Tibial artery (tissue), 4 donors: Measurements from ENCODE around the gene MCF2L2.
A peak's percentile ranks its signal among the peaks of the same experiment; 100 is the strongest.

Experiments
- DNase-seq, 2 donors: peaks; one replicate each; pipeline ENCODE4 v3.0.0-alpha.2; 2019
- H3K27ac ChIP-seq, 2 donors: fragments of 200-600 bp; sonication (generic) in 1 of 2; 1 replicate in 1 of 2; 2 replicates in 1 of 2; pipeline ENCODE4 v1.5.1; 2018 to 2019; ENCODE audit warnings: mild to moderate bottlenecking in 1 of 2
- H3K27me3 ChIP-seq, 2 donors: fragments of 200-600 bp; sonication (generic) in 1 of 2; one replicate each; pipeline versions ENCODE4 v1.5.1 to v1.6.0; 2016 to 2019
- H3K36me3 ChIP-seq, 3 donors: fragments of 200-600 bp; sonication (generic) in 2 of 3; one replicate each; pipeline ENCODE4 v1.5.1; 2016 to 2019; ENCODE audit warnings: mild to moderate bottlenecking in 2 of 3
- H3K4me1 ChIP-seq, 4 donors: fragments of 200-600 bp; sonication (generic) in 2 of 4; 1 replicate in 3 of 4; 2 replicates in 1 of 4; pipeline ENCODE4 v1.5.1; 2016 to 2019
- H3K4me3 ChIP-seq, 2 donors: fragments of 200-600 bp; sonication (generic) in 1 of 2; 1 replicate in 1 of 2; 2 replicates in 1 of 2; pipeline ENCODE4 v1.5.1; 2018 to 2019; ENCODE audit warnings: mild to moderate bottlenecking in 2 of 2
- H3K9me3 ChIP-seq, 3 donors: fragments of 200-600 bp; sonication (generic) in 1 of 3; one replicate each; pipeline ENCODE4 v1.5.1; 2016 to 2019
- intact Hi-C: fragments of 100-400 bp; cut with DNase I; formaldehyde crosslinking; loops from one replicate; pipeline ENCODE4 v1.15.0; 2023; ENCODE audit warnings: low total_unique reads
- TF ChIP-seq, protein P1 (sequence below), 2 experiments: fragments of 200-600 bp in 1 of 2; fragments of 450-650 bp in 1 of 2; IDR thresholded peaks; one replicate each; pipeline ENCODE4 v1.5.1; 2017 to 2019; ENCODE audit warnings: antibody characterized with exemption in 2 of 2, mild to moderate bottlenecking in 1 of 2, moderate library complexity in 1 of 2

MCF2L2 gene

DNA sequence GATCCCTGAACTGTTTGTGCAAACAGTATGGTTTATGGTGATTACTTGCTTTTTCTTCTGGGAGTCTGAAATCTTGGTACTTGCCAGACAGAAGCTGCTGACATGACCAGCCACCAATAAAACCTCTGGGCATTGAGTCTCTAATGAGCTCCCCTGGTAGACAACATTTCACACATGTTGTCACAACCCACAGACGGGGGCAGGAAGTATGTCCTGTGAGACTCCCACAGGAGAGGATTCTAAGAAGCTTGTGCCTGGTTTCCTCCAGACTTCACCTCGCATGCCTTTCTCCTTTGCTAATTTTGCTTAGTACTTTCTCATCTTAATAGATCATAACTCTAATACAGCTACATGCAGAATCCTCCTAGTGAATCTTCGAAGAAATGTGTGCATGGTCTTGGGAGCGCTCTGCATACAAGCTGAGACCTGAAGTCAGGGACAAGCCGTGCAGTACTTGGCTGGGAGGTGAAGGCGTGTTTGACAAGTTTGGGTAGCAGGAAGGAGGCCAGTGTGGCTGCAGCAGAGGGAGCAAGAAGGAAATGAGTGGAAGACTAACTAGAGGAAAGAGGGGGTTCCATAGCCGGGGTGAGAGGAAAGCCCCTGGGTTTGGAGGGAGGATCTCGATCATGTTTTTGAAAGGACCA lies 126.4 kb downstream of the MCF2L2 start:
- intact Hi-C loops, result no loop called here
- TF ChIP-seq, protein P1, sequence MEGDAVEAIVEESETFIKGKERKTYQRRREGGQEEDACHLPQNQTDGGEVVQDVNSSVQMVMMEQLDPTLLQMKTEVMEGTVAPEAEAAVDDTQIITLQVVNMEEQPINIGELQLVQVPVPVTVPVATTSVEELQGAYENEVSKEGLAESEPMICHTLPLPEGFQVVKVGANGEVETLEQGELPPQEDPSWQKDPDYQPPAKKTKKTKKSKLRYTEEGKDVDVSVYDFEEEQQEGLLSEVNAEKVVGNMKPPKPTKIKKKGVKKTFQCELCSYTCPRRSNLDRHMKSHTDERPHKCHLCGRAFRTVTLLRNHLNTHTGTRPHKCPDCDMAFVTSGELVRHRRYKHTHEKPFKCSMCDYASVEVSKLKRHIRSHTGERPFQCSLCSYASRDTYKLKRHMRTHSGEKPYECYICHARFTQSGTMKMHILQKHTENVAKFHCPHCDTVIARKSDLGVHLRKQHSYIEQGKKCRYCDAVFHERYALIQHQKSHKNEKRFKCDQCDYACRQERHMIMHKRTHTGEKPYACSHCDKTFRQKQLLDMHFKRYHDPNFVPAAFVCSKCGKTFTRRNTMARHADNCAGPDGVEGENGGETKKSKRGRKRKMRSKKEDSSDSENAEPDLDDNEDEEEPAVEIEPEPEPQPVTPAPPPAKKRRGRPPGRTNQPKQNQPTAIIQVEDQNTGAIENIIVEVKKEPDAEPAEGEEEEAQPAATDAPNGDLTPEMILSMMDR (IDR thresholded peaks at IDR 0.05), result no peak
- no peak overlapping the region for H3K4me3 ChIP-seq
- no peak for DNase-seq
- no peaks in the 10 kb centered on the region for H3K4me1 ChIP-seq
- no peaks in the 10 kb centered on the region for H3K27me3 ChIP-seq
- H3K36me3 ChIP-seq, result no peaks in the 10 kb centered on the region
- H3K27ac ChIP-seq, result no peak overlapping the region
- H3K9me3 ChIP-seq, result no peaks in the 10 kb centered on the region

DNA sequence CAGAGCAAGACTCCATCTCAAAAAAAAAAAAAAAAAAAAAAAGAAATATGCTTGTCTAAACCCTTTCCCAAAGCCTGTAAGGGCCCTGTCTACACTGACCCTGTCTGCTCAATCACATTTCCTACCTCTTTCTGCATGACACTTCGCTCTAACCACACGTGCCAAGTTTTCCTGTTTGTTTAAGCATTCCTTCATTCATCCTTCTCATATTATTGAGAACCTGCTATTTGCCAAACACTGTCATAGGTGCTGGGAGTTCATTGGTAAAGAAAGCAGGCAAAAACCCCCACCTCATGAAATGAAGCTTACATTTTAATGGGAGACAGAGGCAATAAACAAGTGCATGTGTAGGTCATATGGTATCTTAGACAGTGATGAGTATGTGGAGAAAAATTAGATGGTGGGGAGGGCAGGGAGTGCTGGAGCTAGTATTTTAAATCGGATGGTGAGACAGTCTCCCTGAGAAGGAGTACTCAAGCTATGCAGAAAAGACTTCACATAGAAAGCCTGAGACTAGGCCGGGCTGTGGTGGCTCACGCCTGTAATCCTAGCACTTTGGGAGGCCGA lies 127.3 kb downstream of the MCF2L2 start:
- intact Hi-C loops, result no loop called here
- H3K9me3 ChIP-seq, result no peaks in the 10 kb centered on the region

GRCh38 chr3:183299976-183300375 lies 128.4 kb downstream of the MCF2L2 start:
- intact Hi-C loops, result no loop called here
- no peaks in the 10 kb centered on the region for H3K36me3 ChIP-seq
- H3K4me1 ChIP-seq, result no peaks in the 10 kb centered on the region
- TF ChIP-seq, protein P1 (IDR thresholded peaks at IDR 0.05), result no peak
- no peak overlapping the region for H3K4me3 ChIP-seq
- H3K27me3 ChIP-seq, result no peaks in the 10 kb centered on the region
- no peak for DNase-seq
- H3K9me3 ChIP-seq, result no peaks in the 10 kb centered on the region
- no peak overlapping the region for H3K27ac ChIP-seq

More for the DNA sequence above, 127.3 kb downstream of the MCF2L2 start:
- no peak for DNase-seq
- Histone ChIP-seq H3K27me3 (no peaks in the 10 kb centered on the region), H3K27ac (no peak overlapping the region), H3K4me3 (no peak overlapping the region), H3K36me3 (no peaks in the 10 kb centered on the region), H3K4me1 (no peaks in the 10 kb centered on the region)
- TF ChIP-seq, protein P1 (IDR thresholded peaks at IDR 0.05), result no peak

DNA sequence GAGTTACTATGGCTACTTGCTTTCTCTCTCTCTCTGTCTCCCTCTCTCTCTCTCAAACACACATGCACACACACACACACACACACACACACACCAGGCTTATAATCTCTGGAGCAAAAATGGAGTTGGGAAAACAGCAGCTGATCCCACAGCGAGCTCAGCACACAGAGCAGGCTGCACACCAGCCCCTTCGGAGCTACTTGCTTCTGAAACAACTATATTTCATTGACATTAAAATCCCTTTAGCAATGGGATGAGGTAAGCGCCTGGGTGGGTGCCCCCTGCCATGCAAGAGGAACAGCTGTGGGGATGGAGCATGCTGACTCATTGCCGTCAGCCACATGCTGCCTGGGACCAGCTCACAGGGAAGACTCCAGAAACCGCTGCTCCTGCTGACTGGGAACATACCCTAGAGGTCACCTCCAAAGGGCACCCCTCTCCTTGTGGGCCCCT lies 129.7 kb downstream of the MCF2L2 start:
- TF ChIP-seq, protein P1 (IDR thresholded peaks at IDR 0.05), result no peak
- peak; percentile 63 to 72 for DNase-seq
- intact Hi-C loops, result no loop called here
- H3K4me1 ChIP-seq, result no peaks in the 10 kb centered on the region
- H3K4me3 ChIP-seq, result no peak overlapping the region
- no peaks in the 10 kb centered on the region for H3K36me3 ChIP-seq
- no peaks in the 10 kb centered on the region for H3K27me3 ChIP-seq
- H3K27ac ChIP-seq, result no peak overlapping the region
- no peaks in the 10 kb centered on the region for H3K9me3 ChIP-seq

DNA sequence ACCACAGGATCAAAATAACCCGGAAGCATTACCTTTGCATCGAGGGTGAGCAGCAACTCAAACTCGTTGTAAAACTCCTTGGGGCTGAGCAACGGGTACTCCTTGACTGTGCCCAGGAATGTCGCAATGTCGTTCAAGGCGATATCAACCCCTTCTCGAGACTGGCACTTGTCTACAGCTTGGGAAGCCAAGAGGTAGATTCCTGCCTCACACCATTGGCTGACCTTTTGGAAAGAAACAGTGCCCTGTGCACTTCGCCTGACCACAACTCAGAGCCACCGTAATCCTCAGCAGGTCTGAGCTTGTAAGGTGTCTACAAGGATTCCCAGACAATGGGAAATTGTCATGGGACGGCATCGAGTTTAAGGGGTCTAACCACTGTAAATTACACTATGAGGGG lies 131.5 kb downstream of the MCF2L2 start:
- intact Hi-C loops, result no loop called here
- Histone ChIP-seq H3K27ac (no peak overlapping the region), H3K4me3 (no peak overlapping the region), H3K4me1 (no peaks in the 10 kb centered on the region), H3K9me3 (no peaks in the 10 kb centered on the region), H3K27me3 (no peaks in the 10 kb centered on the region), H3K36me3 (no peaks in the 10 kb centered on the region)
- no peak for DNase-seq
- TF ChIP-seq, protein P1 (IDR thresholded peaks at IDR 0.05), result no peak
